Gastroesophageal sphincter (tissue), 4 donors: ENCODE data around the gene STX4. TPM values are rescaled to one million over a fixed set of nuclear protein-coding genes. Genes with fewer than 3 reads are reported as not detected.

Source experiments
- ATAC-seq: fragments of 150-250 bp; one replicate; pipeline ENCODE4 v1.9.1; 2016; ENCODE audit warnings: mild to moderate bottlenecking, moderate library complexity
- H3K27ac ChIP-seq, 4 donors: fragments of 200-600 bp; sonication (generic) in 3 of 4; 1 replicate in 3 of 4; 2 replicates in 1 of 4; pipeline ENCODE4 v1.5.1; 2016 to 2019
- H3K27me3 ChIP-seq: fragments of 200-600 bp; sonication (generic); one replicate; pipeline ENCODE4 v1.5.1; 2019
- H3K36me3 ChIP-seq, 2 donors: fragments of 200-600 bp; sonication (generic); one replicate each; pipeline ENCODE4 v1.5.1; 2019; ENCODE audit warnings: control low read depth in 1 of 2
- H3K4me1 ChIP-seq, 3 donors: fragments of 200-600 bp; sonication (generic); 1 replicate in 2 of 3; 2 replicates in 1 of 3; pipeline ENCODE4 v1.5.1; 2016 to 2019; ENCODE audit warnings: control low read depth in 2 of 3
- H3K4me3 ChIP-seq, 2 donors: fragments of 200-600 bp; sonication (generic); one replicate each; pipeline ENCODE4 v1.5.1; 2019; ENCODE audit warnings: mild to moderate bottlenecking in 1 of 2, moderate library complexity in 1 of 2
- H3K9me3 ChIP-seq, 3 donors: fragments of 200-600 bp; sonication (generic); one replicate each; pipeline ENCODE4 v1.5.1; 2017 to 2019; ENCODE audit warnings: control low read depth in 2 of 3
- EP300 ChIP-seq: sonication (generic); formaldehyde crosslinking; IDR thresholded peaks from one replicate; pipeline ENCODE4 v1.6.1; 2017; ENCODE audit warnings: antibody characterized with exemption, mild to moderate bottlenecking
- POLR2A ChIP-seq, 2 donors: fragments of 450-650 bp; IDR thresholded peaks; one replicate each; pipeline ENCODE4 v1.6.1; 2017; ENCODE audit warnings: antibody characterized with exemption in 2 of 2, mild to moderate bottlenecking in 2 of 2, moderate library complexity in 1 of 2
- POLR2AphosphoS5 ChIP-seq: sonication (generic); formaldehyde crosslinking; IDR thresholded peaks from one replicate; pipeline ENCODE4 v1.6.1; 2017; ENCODE audit warnings: antibody characterized with exemption
- WGBS, 2 donors: methylation state at CpG; one replicate each; pipeline ENCODE4 v1.1.5; 2018; ENCODE audit warnings: low coverage in 1 of 2; 5-methylcytosine and 5-hydroxymethylcytosine counted together
- total RNA-seq, 4 donors: library from RNA; depleted of rRNA; stranded (reverse); fragments of >200 nt; gene quantifications; one replicate each; pipeline ENCODE4 v1.1.0, GENCODE V29; 2016
- TF ChIP-seq, protein P1 (sequence below), 4 experiments: fragments of 200-600 bp in 2 of 4; fragments of 450-650 bp in 2 of 4; sonication (generic) in 1 of 4; IDR thresholded peaks; one replicate each; pipeline ENCODE4 v1.5.1; 2017 to 2019; ENCODE audit warnings: antibody characterized with exemption in 4 of 4, mild to moderate bottlenecking in 2 of 4, moderate library complexity in 2 of 4

STX4 gene
- total RNA-seq, 4 donors from 2014 or later: 32.2 to 40.6 (median 37.2) TPM

DNA sequence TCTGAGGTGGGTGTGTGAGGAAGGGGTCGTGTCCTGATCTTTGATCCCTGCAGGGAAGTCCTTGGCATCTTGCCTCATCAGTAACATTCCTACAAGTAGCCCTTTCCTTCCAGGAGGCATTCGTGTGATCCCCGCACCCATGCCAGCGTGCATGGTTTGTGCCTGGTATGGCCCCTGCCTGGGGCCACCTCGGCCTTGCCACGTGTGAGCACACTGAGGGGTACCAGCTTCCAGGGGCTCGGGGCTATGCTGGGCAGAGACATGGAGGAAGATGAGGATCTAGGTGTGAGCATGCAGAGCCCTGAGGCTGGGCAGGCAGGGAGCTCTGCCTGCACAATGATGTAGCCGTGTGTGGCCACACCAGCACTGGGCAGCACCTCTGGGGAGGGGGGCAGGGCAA, 42.3 kb upstream of the STX4 start:
- no peak overlapping the region for H3K27ac ChIP-seq
- no CpG with 5 or more reads among the region's 8 CpGs for WGBS, 2 donors
- no peak overlapping the region for H3K4me3 ChIP-seq
- no peak for ATAC-seq
- no peaks in the 10 kb centered on the region for H3K9me3 ChIP-seq
- peaks cover 0 to 13% of the 10 kb centered on the region in 2 donors for H3K36me3 ChIP-seq
- peaks cover 0 to 5% (median 0%) of the 10 kb centered on the region in 3 donors for H3K4me1 ChIP-seq
- TF ChIP-seq POLR2A (IDR thresholded peaks at IDR 0.05) (no peak), EP300 (no peak), POLR2AphosphoS5 (no peak)
- TF ChIP-seq, protein P1, sequence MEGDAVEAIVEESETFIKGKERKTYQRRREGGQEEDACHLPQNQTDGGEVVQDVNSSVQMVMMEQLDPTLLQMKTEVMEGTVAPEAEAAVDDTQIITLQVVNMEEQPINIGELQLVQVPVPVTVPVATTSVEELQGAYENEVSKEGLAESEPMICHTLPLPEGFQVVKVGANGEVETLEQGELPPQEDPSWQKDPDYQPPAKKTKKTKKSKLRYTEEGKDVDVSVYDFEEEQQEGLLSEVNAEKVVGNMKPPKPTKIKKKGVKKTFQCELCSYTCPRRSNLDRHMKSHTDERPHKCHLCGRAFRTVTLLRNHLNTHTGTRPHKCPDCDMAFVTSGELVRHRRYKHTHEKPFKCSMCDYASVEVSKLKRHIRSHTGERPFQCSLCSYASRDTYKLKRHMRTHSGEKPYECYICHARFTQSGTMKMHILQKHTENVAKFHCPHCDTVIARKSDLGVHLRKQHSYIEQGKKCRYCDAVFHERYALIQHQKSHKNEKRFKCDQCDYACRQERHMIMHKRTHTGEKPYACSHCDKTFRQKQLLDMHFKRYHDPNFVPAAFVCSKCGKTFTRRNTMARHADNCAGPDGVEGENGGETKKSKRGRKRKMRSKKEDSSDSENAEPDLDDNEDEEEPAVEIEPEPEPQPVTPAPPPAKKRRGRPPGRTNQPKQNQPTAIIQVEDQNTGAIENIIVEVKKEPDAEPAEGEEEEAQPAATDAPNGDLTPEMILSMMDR (IDR thresholded peaks at IDR 0.05): no peak
- no peaks in the 10 kb centered on the region for H3K27me3 ChIP-seq

DNA sequence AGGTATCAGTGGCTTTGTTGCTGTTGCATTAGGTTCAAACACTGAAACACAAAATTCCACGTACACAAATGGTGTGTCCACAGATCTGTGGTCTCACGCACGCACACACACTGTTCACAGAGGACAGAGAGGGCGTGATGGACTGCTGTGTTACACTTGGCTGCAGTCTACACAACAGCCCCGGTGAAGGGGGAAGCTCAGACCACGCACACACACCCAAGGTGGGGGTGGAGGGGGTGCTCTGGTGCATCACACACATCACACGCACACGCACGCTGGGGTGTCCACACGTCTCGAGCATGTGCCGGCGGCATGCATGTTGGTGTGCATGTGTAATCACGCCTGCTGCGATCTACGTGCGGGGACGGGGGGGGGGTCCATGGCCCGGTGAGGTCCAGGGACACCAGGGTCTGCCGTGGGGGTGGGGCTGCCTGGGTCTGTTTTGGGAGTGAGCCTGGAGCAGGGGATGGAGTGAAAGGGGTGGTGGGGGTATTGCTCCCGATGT, 41.0 kb upstream of the STX4 start:
- whole genome bisulfite sequencing, 2 donors: 81% methylated on average over 6 of the region's 21 CpGs; no CpG with 5 or more reads in 1 of the 2 donors

DNA sequence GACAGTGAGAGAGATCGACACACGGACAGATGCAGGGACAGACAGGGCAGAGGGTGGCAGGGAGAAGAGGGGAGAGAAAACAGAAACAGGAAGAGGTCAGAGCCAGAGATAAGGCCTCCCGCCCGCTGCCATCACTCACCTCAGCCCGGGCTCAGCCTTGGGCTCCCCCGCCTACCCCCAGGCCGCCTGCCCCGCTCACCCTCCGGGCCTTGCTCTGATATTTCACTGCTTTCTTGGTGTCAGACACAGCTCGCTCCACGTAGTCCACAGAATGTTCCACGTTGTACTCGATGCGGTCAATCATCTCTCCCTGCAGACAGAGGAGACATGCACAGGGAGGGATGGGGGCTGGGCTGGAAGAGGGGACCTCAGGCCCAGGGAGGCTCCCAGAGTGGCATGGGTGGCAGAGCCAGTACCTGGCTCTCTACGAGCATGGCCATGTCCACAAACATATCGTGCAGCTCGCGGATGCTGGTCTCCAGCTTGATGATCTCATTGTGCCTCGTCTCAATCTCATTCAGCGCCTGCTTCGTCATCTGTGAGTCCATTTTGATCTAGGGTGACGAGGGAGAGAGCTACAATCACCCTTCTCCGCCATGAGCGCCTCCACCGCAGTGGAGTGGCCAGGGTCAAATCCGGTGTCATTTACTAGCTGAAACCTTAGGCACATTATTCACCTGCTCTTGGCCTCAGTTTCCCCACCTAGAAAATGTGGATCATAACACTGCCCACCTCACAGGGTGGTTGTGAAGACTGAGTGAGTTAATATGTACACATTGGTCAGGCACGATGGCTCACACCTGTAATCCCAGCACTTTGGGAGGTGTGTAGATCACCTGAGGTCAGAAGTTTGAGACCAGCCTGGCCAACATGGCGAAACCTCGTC, 40.2 kb upstream of the STX4 start:
- Histone ChIP-seq H3K27me3 (no peaks in the 10 kb centered on the region), H3K4me1 (peaks cover 0 to 20% (median 12%) of the 10 kb centered on the region in 3 donors), H3K4me3 (no peak overlapping the region), H3K27ac (no peak overlapping the region), H3K9me3 (no peaks in the 10 kb centered on the region), H3K36me3 (peaks cover 0 to under 1% of the 10 kb centered on the region in 2 donors)
- 75 to 81% methylated on average over 9 to 15 of the region's 29 CpGs for WGBS, 2 donors
- no peak for ATAC-seq
- TF ChIP-seq POLR2A (IDR thresholded peaks at IDR 0.05) (no peak), POLR2AphosphoS5 (no peak), EP300 (no peak)
- TF ChIP-seq, protein P1 (IDR thresholded peaks at IDR 0.05): no peak

More for the DNA sequence above, 41.0 kb upstream of the STX4 start:
- Histone ChIP-seq H3K9me3 (no peaks in the 10 kb centered on the region), H3K4me1 (peaks cover 0 to 12% (median 6%) of the 10 kb centered on the region in 3 donors), H3K36me3 (peaks cover 0 to 9% of the 10 kb centered on the region in 2 donors), H3K27ac (no peak overlapping the region), H3K27me3 (no peaks in the 10 kb centered on the region), H3K4me3 (no peak overlapping the region)
- TF ChIP-seq, protein P1 (IDR thresholded peaks at IDR 0.05): no peak
- no peak for TF ChIP-seq POLR2A (IDR thresholded peaks at IDR 0.05)
- TF ChIP-seq POLR2AphosphoS5: no peak
- no peak for TF ChIP-seq EP300
- ATAC-seq: no peak

DNA sequence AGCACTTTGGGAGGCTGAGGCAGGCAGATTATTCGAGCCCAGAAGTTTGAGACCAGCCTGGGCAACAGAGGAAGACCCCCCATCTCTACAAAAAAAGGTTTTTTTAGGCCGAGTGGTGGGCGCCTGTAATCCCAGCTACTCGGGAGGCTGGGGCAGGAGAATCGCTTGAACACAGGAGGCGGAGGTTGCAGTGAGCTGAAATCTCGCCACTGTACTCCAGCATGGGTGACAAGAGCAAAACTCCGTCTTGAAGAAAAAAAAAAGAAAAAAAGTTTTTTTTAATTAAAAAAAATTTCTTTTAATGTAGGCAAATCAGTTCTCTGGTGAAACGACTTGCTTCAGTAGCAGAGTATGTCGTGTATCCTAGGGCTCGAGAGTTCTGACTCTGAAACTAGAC, 37.4 kb upstream of the STX4 start:
- no peaks in the 10 kb centered on the region for H3K27me3 ChIP-seq
- TF ChIP-seq, protein P1 (IDR thresholded peaks at IDR 0.05): no peak
- TF ChIP-seq POLR2A (IDR thresholded peaks at IDR 0.05) (no peak), POLR2AphosphoS5 (no peak), EP300 (no peak)
- ATAC-seq: no peak
- peaks cover 0 to 20% (median 12%) of the 10 kb centered on the region in 3 donors for H3K4me1 ChIP-seq
- H3K36me3 ChIP-seq: no peaks in the 10 kb centered on the region
- H3K4me3 ChIP-seq: peak overlapping the region in 1 of 2 donors; percentile 66
- H3K9me3 ChIP-seq: no peaks in the 10 kb centered on the region
- WGBS, 2 donors: 67 to 84% methylated on average over 6 to 11 of the region's 11 CpGs
- peak overlapping the region in 3 of 4 donors; percentile 86 to 89 (median 87) for H3K27ac ChIP-seq
